Measurements from ENCODE around the gene PPP2R2C.

Gene PPP2R2C

GRCh38 chr4:6447672-6448171 is 24.7 kb downstream of the PPP2R2C start:
- Histone ChIP-seq H3K4me1 (ENCODE audit: control insufficient read depth, insufficient read depth, low read depth, low read length) (no peaks in the 10 kb centered on the region), H2BK5ac (ENCODE audit: low read depth, low read length, poor library complexity, severe bottlenecking) (no peak overlapping the region), H3K9ac (ENCODE audit: low read length) (no peak overlapping the region), H2AFZ (ENCODE audit: low read depth, low read length) (no peak overlapping the region), H3K4ac (ENCODE audit: low read depth in 1 of 2, low read length in 2 of 2) (no peak overlapping the region), H3K4me2 (ENCODE audit: low read length, poor library complexity, severe bottlenecking) (no peak overlapping the region), H2AK5ac (ENCODE audit: low read length, severe bottlenecking) (no peak overlapping the region), H3K18ac (ENCODE audit: low read depth in 1 of 2, low read length in 2 of 2) (no peak overlapping the region), H2BK120ac (ENCODE audit: low read depth, low read length) (no peak overlapping the region), H3K4me3 (ENCODE audit: insufficient read depth in 1 of 2, low read depth in 1 of 2, low read length in 2 of 2) (no peak overlapping the region), H3K27ac (ENCODE audit: low read length, poor library complexity, severe bottlenecking) (no peak overlapping the region), H3K36me3 (ENCODE audit: control insufficient read depth in 1 of 2, insufficient read depth in 2 of 2, low read depth in 1 of 2, low read length in 2 of 2) (no peaks in the 10 kb centered on the region), H4K8ac (ENCODE audit: low read length) (no peak overlapping the region), H2BK12ac (ENCODE audit: low read length in 2 of 2) (no peak overlapping the region), H2BK15ac (ENCODE audit: low read depth, poor library complexity, severe bottlenecking) (no peak overlapping the region), H3K27me3 (ENCODE audit: control insufficient read depth in 1 of 2, insufficient read depth in 1 of 2, low read length in 2 of 2) (peaks cover 0 to 67% of the 10 kb centered on the region in 2 experiments), H3K14ac (ENCODE audit: low read length in 2 of 2) (no peak overlapping the region), H4K91ac (ENCODE audit: low read length) (no peak overlapping the region), H3K23ac (ENCODE audit: low read length in 2 of 2) (no peak overlapping the region), H3K79me1 (replicated peaks; ENCODE audit: low read length, poor library complexity, severe bottlenecking) (no peaks in the 10 kb centered on the region), H3K9me3 (ENCODE audit: control insufficient read depth, low read length) (no peaks in the 10 kb centered on the region)
- 83% methylated on average over 22 of the region's 22 CpGs for WGBS
- DNase-seq: no peak

- H2BK120ac ChIP-seq (ENCODE audit: low read depth, low read length): no peak overlapping the region
- no peaks in the 10 kb centered on the region for H3K9me3 ChIP-seq (ENCODE audit: control insufficient read depth, low read length)
- no peak overlapping the region for H2BK12ac ChIP-seq (ENCODE audit: low read length in 2 of 2)
- no peak overlapping the region for H3K18ac ChIP-seq (ENCODE audit: low read depth in 1 of 2, low read length in 2 of 2)
- no peak overlapping the region for H3K4me3 ChIP-seq (ENCODE audit: insufficient read depth in 1 of 2, low read depth in 1 of 2, low read length in 2 of 2)
- H3K4me1 ChIP-seq (ENCODE audit: control insufficient read depth, insufficient read depth, low read depth, low read length): no peaks in the 10 kb centered on the region
- WGBS: 83% methylated on average over 17 of the region's 22 CpGs
- H4K91ac ChIP-seq (ENCODE audit: low read length): no peak overlapping the region
- no peak overlapping the region for H2BK5ac ChIP-seq (ENCODE audit: low read depth, low read length, poor library complexity, severe bottlenecking)
- DNase-seq: no peak
- H3K4ac ChIP-seq (ENCODE audit: low read depth in 1 of 2, low read length in 2 of 2): no peak overlapping the region
- no peak overlapping the region for H3K27ac ChIP-seq (ENCODE audit: low read length, poor library complexity, severe bottlenecking)
- H3K4me2 ChIP-seq (ENCODE audit: low read length, poor library complexity, severe bottlenecking): no peak overlapping the region
- H4K8ac ChIP-seq (ENCODE audit: low read length): no peak overlapping the region
- no peak overlapping the region for H3K9ac ChIP-seq (ENCODE audit: low read length)
- H3K27me3 ChIP-seq (ENCODE audit: control insufficient read depth in 1 of 2, insufficient read depth in 1 of 2, low read length in 2 of 2): peaks cover 0 to 61% of the 10 kb centered on the region in 2 experiments
- no peak overlapping the region for H2AFZ ChIP-seq (ENCODE audit: low read depth, low read length)
- no peak overlapping the region for H3K23ac ChIP-seq (ENCODE audit: low read length in 2 of 2)
- no peak overlapping the region for H3K14ac ChIP-seq (ENCODE audit: low read length in 2 of 2)
- no peaks in the 10 kb centered on the region for H3K79me1 ChIP-seq (replicated peaks; ENCODE audit: low read length, poor library complexity, severe bottlenecking)
- no peaks in the 10 kb centered on the region for H3K36me3 ChIP-seq (ENCODE audit: control insufficient read depth in 1 of 2, insufficient read depth in 2 of 2, low read depth in 1 of 2, low read length in 2 of 2)
- no peak overlapping the region for H2BK15ac ChIP-seq (ENCODE audit: low read depth, poor library complexity, severe bottlenecking)
- no peak overlapping the region for H2AK5ac ChIP-seq (ENCODE audit: low read length, severe bottlenecking)
Observed at GRCh38 chr4:6446538-6447451, 25.6 kb downstream of the PPP2R2C start.

GRCh38 chr4:6446130-6446482 is 26.3 kb downstream of the PPP2R2C start:
- no peak overlapping the region for H3K23ac ChIP-seq (ENCODE audit: low read length in 2 of 2)
- no peak for DNase-seq
- WGBS: 85% methylated on average over 14 of the region's 14 CpGs

GRCh38 chr4:6445403-6446129 is 26.8 kb downstream of the PPP2R2C start:
- Histone ChIP-seq H3K36me3 (ENCODE audit: control insufficient read depth in 1 of 2, insufficient read depth in 2 of 2, low read depth in 1 of 2, low read length in 2 of 2) (no peaks in the 10 kb centered on the region), H2BK12ac (ENCODE audit: low read length in 2 of 2) (no peak overlapping the region), H3K14ac (ENCODE audit: low read length in 2 of 2) (no peak overlapping the region), H3K9ac (ENCODE audit: low read length) (no peak overlapping the region), H3K27me3 (ENCODE audit: control insufficient read depth in 1 of 2, insufficient read depth in 1 of 2, low read length in 2 of 2) (peaks cover 0 to 52% of the 10 kb centered on the region in 2 experiments), H3K79me1 (replicated peaks; ENCODE audit: low read length, poor library complexity, severe bottlenecking) (no peaks in the 10 kb centered on the region), H3K4me2 (ENCODE audit: low read length, poor library complexity, severe bottlenecking) (no peak overlapping the region), H2BK5ac (ENCODE audit: low read depth, low read length, poor library complexity, severe bottlenecking) (no peak overlapping the region), H3K23ac (ENCODE audit: low read length in 2 of 2) (no peak overlapping the region), H2BK120ac (ENCODE audit: low read depth, low read length) (no peak overlapping the region), H3K4me1 (ENCODE audit: control insufficient read depth, insufficient read depth, low read depth, low read length) (no peaks in the 10 kb centered on the region), H4K91ac (ENCODE audit: low read length) (no peak overlapping the region), H3K4me3 (ENCODE audit: insufficient read depth in 1 of 2, low read depth in 1 of 2, low read length in 2 of 2) (no peak overlapping the region), H4K8ac (ENCODE audit: low read length) (no peak overlapping the region), H3K18ac (ENCODE audit: low read depth in 1 of 2, low read length in 2 of 2) (no peak overlapping the region), H3K9me3 (ENCODE audit: control insufficient read depth, low read length) (no peaks in the 10 kb centered on the region), H2AFZ (ENCODE audit: low read depth, low read length) (no peak overlapping the region), H2AK5ac (ENCODE audit: low read length, severe bottlenecking) (no peak overlapping the region), H3K27ac (ENCODE audit: low read length, poor library complexity, severe bottlenecking) (no peak overlapping the region), H3K4ac (ENCODE audit: low read depth in 1 of 2, low read length in 2 of 2) (no peak overlapping the region), H2BK15ac (ENCODE audit: low read depth, poor library complexity, severe bottlenecking) (no peak overlapping the region)
- WGBS: 90% methylated on average over 4 of the region's 5 CpGs
- no peak for DNase-seq

More at GRCh38 chr4:6446130-6446482, 26.3 kb downstream of the PPP2R2C start:
- Histone ChIP-seq H4K8ac (ENCODE audit: low read length) (no peak overlapping the region), H3K36me3 (ENCODE audit: control insufficient read depth in 1 of 2, insufficient read depth in 2 of 2, low read depth in 1 of 2, low read length in 2 of 2) (no peaks in the 10 kb centered on the region), H3K18ac (ENCODE audit: low read depth in 1 of 2, low read length in 2 of 2) (no peak overlapping the region), H3K27ac (ENCODE audit: low read length, poor library complexity, severe bottlenecking) (no peak overlapping the region), H3K4me3 (ENCODE audit: insufficient read depth in 1 of 2, low read depth in 1 of 2, low read length in 2 of 2) (no peak overlapping the region), H3K4ac (ENCODE audit: low read depth in 1 of 2, low read length in 2 of 2) (no peak overlapping the region), H3K27me3 (ENCODE audit: control insufficient read depth in 1 of 2, insufficient read depth in 1 of 2, low read length in 2 of 2) (peaks cover 0 to 56% of the 10 kb centered on the region in 2 experiments), H2BK15ac (ENCODE audit: low read depth, poor library complexity, severe bottlenecking) (no peak overlapping the region), H3K4me1 (ENCODE audit: control insufficient read depth, insufficient read depth, low read depth, low read length) (no peaks in the 10 kb centered on the region), H2BK120ac (ENCODE audit: low read depth, low read length) (no peak overlapping the region), H2AK5ac (ENCODE audit: low read length, severe bottlenecking) (no peak overlapping the region), H2BK12ac (ENCODE audit: low read length in 2 of 2) (no peak overlapping the region), H3K9me3 (ENCODE audit: control insufficient read depth, low read length) (no peaks in the 10 kb centered on the region), H3K14ac (ENCODE audit: low read length in 2 of 2) (no peak overlapping the region), H3K4me2 (ENCODE audit: low read length, poor library complexity, severe bottlenecking) (no peak overlapping the region), H4K91ac (ENCODE audit: low read length) (no peak overlapping the region), H3K9ac (ENCODE audit: low read length) (no peak overlapping the region), H3K79me1 (replicated peaks; ENCODE audit: low read length, poor library complexity, severe bottlenecking) (no peaks in the 10 kb centered on the region), H2AFZ (ENCODE audit: low read depth, low read length) (no peak overlapping the region), H2BK5ac (ENCODE audit: low read depth, low read length, poor library complexity, severe bottlenecking) (no peak overlapping the region)
